ENCODE data around the gene KRTAP5-10. TPM values are rescaled to one million over a fixed set of nuclear protein-coding genes. Genes with fewer than 3 reads are reported as not detected.
A peak's percentile ranks its signal among the peaks of the same experiment; 100 is the strongest.
"Not testable (repeated sequence)": the region's sequence is repeated elsewhere in the genome, so short reads cannot be mapped to it uniquely, and the experiment has no call there.

The KRTAP5-10 gene
- total RNA-seq, 1 donor, result not detected

DNA sequence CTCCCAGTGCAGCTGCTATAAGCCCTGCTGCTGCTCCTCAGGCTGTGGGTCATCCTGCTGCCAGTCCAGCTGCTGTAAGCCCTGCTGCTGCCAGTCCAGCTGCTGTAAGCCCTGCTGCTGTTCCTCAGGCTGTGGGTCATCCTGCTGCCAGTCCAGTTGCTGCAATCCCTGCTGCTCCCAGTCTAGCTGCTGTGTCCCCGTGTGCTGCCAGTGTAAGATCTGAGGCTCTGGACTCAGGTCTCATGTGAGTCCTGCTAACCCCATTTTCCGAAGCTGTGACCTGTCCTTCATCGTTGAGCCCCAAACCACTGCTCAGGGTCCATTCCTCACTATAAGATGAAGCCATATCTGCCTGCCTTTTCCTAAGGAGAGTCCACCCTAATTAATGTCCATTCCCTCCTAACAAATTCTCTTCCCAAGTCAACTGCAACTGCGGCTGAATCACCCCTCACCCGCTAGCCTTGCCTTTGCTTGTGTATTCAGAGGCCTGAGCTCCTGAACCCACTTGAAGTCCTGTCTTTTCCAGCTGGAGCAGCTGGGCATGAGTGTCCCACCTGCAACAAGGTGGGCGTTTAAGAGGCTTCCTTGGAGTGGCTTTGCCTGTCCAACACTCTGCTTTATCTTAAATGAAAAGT is 37.7 kb upstream of the KRTAP5-10 start:
- TF ChIP-seq, protein P1, sequence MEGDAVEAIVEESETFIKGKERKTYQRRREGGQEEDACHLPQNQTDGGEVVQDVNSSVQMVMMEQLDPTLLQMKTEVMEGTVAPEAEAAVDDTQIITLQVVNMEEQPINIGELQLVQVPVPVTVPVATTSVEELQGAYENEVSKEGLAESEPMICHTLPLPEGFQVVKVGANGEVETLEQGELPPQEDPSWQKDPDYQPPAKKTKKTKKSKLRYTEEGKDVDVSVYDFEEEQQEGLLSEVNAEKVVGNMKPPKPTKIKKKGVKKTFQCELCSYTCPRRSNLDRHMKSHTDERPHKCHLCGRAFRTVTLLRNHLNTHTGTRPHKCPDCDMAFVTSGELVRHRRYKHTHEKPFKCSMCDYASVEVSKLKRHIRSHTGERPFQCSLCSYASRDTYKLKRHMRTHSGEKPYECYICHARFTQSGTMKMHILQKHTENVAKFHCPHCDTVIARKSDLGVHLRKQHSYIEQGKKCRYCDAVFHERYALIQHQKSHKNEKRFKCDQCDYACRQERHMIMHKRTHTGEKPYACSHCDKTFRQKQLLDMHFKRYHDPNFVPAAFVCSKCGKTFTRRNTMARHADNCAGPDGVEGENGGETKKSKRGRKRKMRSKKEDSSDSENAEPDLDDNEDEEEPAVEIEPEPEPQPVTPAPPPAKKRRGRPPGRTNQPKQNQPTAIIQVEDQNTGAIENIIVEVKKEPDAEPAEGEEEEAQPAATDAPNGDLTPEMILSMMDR (IDR thresholded peaks at IDR 0.05; ENCODE audit: insufficient read depth, low read depth, low read length), result no peak
- no peak overlapping the region for H3K4me3 ChIP-seq (ENCODE audit: low read depth, low read length)
- DNase-seq (ENCODE audit: low read depth), result no peak

DNA sequence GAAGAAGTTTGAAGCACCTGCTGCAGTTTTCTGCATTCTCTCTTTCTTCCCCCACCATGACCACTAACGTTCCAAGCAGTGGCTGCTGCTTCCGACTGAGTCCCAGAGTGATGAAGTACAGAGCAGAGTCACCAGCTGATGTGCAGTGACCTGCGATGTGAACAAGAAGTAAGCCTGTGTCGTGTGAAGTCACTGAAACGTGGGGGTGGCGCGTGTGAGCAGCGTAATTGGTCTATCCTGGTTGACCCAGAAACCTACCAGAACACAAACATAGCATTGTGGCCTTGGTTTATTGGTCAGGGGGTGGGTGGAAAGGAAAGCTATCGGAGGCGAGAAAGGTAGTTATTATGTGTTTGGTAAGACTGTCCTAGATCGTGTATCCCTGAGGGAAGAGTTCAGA is 34.8 kb upstream of the KRTAP5-10 start:
- TF ChIP-seq, protein P1 (IDR thresholded peaks at IDR 0.05; ENCODE audit: insufficient read depth, low read depth, low read length), result no peak
- DNase-seq (ENCODE audit: low read depth), result no peak
- H3K4me3 ChIP-seq (ENCODE audit: low read depth, low read length), result no peak overlapping the region

DNA sequence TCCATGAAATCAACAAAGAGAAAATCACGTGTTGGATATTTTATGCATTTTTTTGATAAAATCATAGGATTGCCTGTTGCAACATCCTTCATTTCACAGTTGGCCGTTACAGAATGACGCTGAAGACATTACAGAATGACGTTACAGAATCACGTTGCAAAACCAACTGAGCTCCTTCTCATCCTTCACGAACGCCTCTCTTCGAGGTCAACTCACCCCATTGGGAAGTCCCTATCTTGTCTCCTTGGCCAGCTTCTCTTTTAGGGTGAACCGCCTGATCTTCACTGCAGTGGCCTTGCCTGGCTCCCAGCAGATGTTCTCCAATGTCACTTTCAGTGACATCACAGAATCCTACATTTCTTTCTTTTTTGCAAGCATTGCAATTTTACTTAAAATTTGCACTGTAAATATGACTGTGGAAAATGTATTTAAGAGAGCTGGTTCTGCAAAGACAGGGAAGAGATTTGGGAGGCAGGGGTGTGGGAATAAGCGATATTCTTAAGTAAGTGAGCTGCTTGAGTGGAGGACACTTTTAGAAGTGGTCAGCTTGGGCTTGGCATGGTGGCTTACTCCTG is 33.2 kb upstream of the KRTAP5-10 start:
- no peak for DNase-seq (ENCODE audit: low read depth)
- H3K4me3 ChIP-seq (ENCODE audit: low read depth, low read length), result no peak overlapping the region
- TF ChIP-seq, protein P1 (IDR thresholded peaks at IDR 0.05; ENCODE audit: insufficient read depth, low read depth, low read length), result no peak

DNA sequence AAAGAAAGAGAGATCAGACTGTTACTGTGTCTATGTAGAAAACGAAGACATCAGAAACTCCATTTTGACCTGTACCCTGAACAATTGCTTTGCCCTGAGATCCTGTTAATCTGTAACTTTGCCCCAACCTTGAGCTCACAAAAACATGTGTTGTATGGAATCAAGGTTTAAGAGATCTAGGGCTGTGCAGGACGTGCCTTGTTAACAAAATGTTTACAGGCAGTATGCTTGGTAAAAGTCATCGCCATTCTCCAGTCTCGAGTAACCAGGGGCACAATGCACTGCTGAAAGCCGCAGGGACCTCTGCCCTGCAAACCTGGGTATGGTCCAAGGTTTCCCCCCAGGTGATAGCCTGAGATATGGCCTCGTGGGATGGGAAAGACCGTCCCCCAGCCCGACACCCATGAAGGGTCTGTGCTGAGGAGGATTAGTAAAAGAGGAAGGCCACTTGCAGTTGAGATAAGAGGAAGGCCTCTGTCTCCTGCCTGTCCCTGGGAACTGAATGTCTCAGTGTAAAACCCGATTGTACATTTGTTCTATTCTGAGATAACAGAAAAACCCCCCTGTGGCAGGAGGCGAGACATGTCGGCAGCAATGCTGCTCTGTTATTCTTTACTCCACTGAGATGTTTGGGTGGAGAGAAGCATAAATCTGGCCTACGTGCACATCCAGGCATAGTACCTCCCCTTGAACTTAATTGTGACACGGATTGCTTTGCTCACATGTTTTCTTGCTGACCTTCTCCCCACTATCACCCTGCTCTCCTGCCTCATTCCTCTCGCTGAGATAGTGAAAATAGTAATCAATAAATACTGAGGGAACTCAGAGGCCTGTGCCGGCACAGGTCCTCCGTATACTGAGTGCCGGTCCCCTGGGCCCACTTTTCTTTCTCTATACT is 30.4 kb upstream of the KRTAP5-10 start:
- DNase-seq (ENCODE audit: low read depth); H3K4me3 ChIP-seq (ENCODE audit: low read depth, low read length): not testable (repeated sequence)

DNA sequence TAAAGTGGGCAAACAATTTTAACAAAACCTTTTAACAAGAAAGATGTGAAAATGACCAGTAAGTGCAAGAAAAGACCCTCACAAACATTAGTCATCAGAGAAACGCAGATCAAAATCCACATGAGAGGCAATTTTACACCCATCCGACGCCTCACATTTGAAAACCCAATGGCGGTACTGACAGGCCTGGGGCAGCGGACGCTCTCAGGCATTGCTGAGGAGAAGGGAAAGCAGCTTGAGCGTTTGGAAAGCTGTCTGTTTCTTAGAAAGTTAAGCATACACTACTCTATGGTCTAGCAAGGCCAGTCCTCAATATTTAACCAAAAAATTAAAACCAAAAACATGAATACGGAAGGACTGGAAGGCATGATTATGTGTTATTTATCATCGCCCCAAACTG is 29.5 kb upstream of the KRTAP5-10 start:
- TF ChIP-seq, protein P1 (IDR thresholded peaks at IDR 0.05; ENCODE audit: insufficient read depth, low read depth, low read length), result no peak
- DNase-seq (ENCODE audit: low read depth), result no peak
- no peak overlapping the region for H3K4me3 ChIP-seq (ENCODE audit: low read depth, low read length)

DNA sequence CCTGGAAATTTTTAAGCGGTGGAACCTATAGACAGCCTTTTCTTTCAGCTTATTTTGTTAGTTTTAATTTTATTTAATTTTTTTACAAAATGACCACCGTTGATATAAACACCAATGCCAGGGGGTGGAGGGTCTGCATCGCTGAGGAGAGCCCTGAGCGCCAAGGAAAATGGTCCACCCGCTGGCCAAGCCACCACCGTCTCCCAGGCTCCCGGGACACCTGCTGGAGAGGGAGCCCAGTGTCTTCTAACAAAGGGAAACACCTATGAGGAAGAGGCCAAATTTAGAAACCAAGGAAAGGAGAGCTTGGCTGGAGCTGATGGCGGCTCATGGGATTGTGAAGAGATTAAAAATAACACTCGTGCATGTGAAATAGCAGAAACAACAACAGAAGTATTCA is 27.8 kb upstream of the KRTAP5-10 start:
- TF ChIP-seq, protein P1 (IDR thresholded peaks at IDR 0.05; ENCODE audit: insufficient read depth, low read depth, low read length), result no peak
- DNase-seq (ENCODE audit: low read depth), result no peak
- H3K4me3 ChIP-seq (ENCODE audit: low read depth, low read length), result no peak overlapping the region

DNA sequence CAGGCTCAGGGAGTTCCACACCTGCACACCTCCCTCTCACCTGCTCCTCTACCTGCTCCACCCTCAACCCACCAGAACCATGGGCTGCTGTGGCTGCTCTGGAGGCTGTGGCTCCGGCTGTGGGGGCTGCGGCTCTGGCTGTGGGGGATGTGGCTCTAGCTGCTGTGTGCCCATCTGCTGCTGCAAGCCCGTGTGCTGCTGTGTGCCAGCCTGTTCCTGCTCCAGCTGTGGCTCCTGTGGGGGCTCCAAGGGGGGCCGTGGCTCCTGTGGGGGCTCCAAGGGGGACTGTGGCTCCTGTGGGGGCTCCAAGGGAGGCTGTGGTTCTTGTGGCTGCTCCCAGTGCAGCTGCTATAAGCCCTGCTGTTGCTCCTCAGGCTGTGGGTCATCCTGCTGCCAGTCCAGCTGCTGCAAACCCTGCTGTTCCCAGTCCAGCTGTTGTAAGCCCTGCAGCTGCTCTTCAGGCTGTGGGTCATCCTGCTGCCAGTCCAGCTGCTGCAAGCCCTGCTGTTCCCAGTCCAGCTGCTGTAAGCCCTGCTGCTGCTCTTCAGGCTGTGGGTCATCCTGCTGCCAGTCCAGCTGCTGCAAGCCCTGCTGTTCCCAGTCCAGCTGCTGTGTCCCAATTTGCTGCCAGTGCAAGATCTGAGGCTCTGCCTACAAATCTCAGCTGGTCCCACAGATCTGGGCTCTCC is 27.2 kb upstream of the KRTAP5-10 start, which contains the start of gene KRTAP5-8:
Gene KRTAP5-8, plus strand, starts transcription at position 49 of the 689 bp plus-strand sequence. Its CDS starts 31 bp downstream, at position 80.
- DNase-seq (ENCODE audit: low read depth), result peak; percentile 6
- not testable (repeated sequence) for H3K4me3 ChIP-seq (ENCODE audit: low read depth, low read length)
